MCF 10A (cell line): ENCODE results near the gene PARP8. TPM values are rescaled to one million over a fixed set of nuclear protein-coding genes. Genes with fewer than 3 reads are reported as not detected.
"Not testable (repeated sequence)": the region's sequence is repeated elsewhere in the genome, so short reads cannot be mapped to it uniquely, and the experiment has no call there.

Experiments
- BruUV-seq: library from RNA; stranded (reverse); fragments of 400-500 nt; replicated peaks from 2 replicates; lab custom pipeline; 2021; lab: Mats Ljungman, UMichigan
- CTCF ChIA-PET: fragments of 300-600 bp; sonication (Branson Sonifier 250); formaldehyde crosslinking; extraction: SDS; loops from one replicate; lab custom pipeline; 2021; ENCODE audit warnings: antibody characterized with exemption, inconsistent platforms; lab: Yijun Ruan, JAX
- POLR2A ChIA-PET: fragments of 300-600, 350-650 bp; sonication (Branson Sonifier 250); formaldehyde crosslinking; extraction: SDS; loops from one replicate; lab custom pipeline; 2020; ENCODE audit warnings: antibody characterized with exemption, inconsistent platforms; lab: Yijun Ruan, JAX
- DNase-seq: peaks from one replicate; pipeline ENCODE4 v3.0.0-alpha.2; 2018; ENCODE audit not compliant: unreplicated experiment
- H3K27ac Mint-ChIP-seq: one replicate; pipeline ENCODE4 v1.8.0; 2022; ENCODE audit warnings: mild to moderate bottlenecking, low read depth, mixed read lengths; ENCODE audit not compliant: unreplicated experiment
- H3K27me3 Mint-ChIP-seq: one replicate; pipeline ENCODE4 v1.8.0; 2022; ENCODE audit warnings: mixed read lengths; ENCODE audit not compliant: insufficient read depth, unreplicated experiment
- H3K36me3 Mint-ChIP-seq: one replicate; pipeline ENCODE4 v1.8.0; 2022; ENCODE audit warnings: mild to moderate bottlenecking, moderate library complexity, mixed read lengths; ENCODE audit not compliant: insufficient read depth, unreplicated experiment
- H3K4me1 Mint-ChIP-seq: one replicate; pipeline ENCODE4 v1.8.0; 2022; ENCODE audit warnings: mixed read lengths; ENCODE audit not compliant: insufficient read depth, unreplicated experiment
- H3K4me3 Mint-ChIP-seq: one replicate; pipeline ENCODE4 v1.8.0; 2022; ENCODE audit warnings: mild to moderate bottlenecking, moderate library complexity, mixed read lengths; ENCODE audit not compliant: unreplicated experiment
- H3K9me3 Mint-ChIP-seq: one replicate; pipeline ENCODE4 v1.8.0; 2022; ENCODE audit warnings: mixed read lengths; ENCODE audit not compliant: unreplicated experiment
- intact Hi-C: fragments of 100-400 bp; cut with micrococcal nuclease; formaldehyde crosslinking; loops from 2 replicates; pipeline ENCODE4 v1.14.1; 2022
- total RNA-seq: library from RNA; stranded (reverse); gene quantifications from 2 replicates; pipeline ENCODE4 v1.2.3, GENCODE V29; 2022
- TF ChIP-seq, protein P1 (sequence below): fragments of 200-600 bp; IDR thresholded peaks from one replicate; pipeline ENCODE4 v1.8.0; 2022; ENCODE audit warnings: antibody characterized with exemption, mild to moderate bottlenecking; ENCODE audit not compliant: unreplicated experiment

The PARP8 gene
- total RNA-seq, 1 experiment from 2014 or later = 31.2 TPM

GRCh38 chr5:50665091-50665490, 1.3 kb upstream of the PARP8 start:
- BruUV-seq = no TSS peak
- intact Hi-C loops = no loop called here
- no peaks in the 10 kb centered on the region for H3K9me3 Mint-ChIP-seq
- TF ChIP-seq, protein P1, sequence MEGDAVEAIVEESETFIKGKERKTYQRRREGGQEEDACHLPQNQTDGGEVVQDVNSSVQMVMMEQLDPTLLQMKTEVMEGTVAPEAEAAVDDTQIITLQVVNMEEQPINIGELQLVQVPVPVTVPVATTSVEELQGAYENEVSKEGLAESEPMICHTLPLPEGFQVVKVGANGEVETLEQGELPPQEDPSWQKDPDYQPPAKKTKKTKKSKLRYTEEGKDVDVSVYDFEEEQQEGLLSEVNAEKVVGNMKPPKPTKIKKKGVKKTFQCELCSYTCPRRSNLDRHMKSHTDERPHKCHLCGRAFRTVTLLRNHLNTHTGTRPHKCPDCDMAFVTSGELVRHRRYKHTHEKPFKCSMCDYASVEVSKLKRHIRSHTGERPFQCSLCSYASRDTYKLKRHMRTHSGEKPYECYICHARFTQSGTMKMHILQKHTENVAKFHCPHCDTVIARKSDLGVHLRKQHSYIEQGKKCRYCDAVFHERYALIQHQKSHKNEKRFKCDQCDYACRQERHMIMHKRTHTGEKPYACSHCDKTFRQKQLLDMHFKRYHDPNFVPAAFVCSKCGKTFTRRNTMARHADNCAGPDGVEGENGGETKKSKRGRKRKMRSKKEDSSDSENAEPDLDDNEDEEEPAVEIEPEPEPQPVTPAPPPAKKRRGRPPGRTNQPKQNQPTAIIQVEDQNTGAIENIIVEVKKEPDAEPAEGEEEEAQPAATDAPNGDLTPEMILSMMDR = no peak
- no peak overlapping the region for H3K27ac Mint-ChIP-seq
- DNase-seq = no peak
- no peaks in the 10 kb centered on the region for H3K36me3 Mint-ChIP-seq
- no peak overlapping the region for H3K4me3 Mint-ChIP-seq
- ChIA-PET POLR2A (interaction anchor here (0.9 kb wide), 1 partner anchor 17 kb away, joined by 4 read pairs; no protein-coding TSS in a partner anchor), CTCF (no interaction called here)
- H3K27me3 Mint-ChIP-seq = no peaks in the 10 kb centered on the region
- no peaks in the 10 kb centered on the region for H3K4me1 Mint-ChIP-seq

- BruUV-seq, H3K9me3 Mint-ChIP-seq, H3K4me1 Mint-ChIP-seq, DNase-seq, H3K36me3 Mint-ChIP-seq, H3K27me3 Mint-ChIP-seq, intact Hi-C loops, CTCF ChIA-PET: not testable (repeated sequence)
- Mint-ChIP-seq H3K4me3 (peak overlapping the region; percentile 88), H3K27ac (peak overlapping the region; percentile 99)
- POLR2A ChIA-PET = interaction anchor here (0.9 to 2.3 kb wide), 4 partner anchors 10 to 61 kb away, joined by 3 to 12 read pairs (median 5); no protein-coding TSS in a partner anchor
These were observed 655 bp upstream of the PARP8 start for GRCh38 chr5:50665761-50666202.

DNA sequence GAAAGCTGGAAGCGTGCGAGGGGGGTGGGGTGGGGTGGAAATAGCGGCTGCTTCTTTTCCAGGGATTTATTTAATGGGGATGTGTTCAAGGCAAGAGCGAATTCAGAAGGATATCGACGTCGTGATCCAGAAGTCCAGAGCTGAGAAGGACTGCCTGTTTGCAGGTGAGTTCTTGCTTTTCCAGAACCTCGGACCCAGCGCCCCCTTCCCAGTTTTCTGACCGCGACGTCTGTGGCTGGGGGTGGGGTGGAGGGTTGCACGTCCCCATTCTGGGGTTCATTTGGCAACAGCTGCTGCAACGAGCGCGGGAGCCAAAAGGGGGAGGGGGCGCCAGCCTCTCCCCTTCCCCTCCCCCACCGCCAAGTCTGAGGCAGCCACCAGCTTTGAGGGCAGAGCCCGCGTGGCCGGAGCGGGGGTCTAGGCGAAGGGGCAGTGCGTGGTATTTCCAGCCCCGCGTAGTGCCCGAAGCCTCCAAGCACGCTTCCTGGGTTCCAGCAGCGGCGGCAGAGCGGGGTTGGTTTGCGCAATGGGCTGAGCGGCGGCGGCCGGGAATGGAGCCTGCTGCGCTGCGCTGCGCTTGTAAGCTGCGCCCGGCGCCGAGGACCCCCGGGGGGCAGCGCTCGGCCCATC, 701 bp downstream of the PARP8 start:
- peak overlapping the region; percentile 99 for H3K27ac Mint-ChIP-seq
- peak; percentile 60 for DNase-seq
- BruUV-seq = TSS peak; percentile 63
- no peaks in the 10 kb centered on the region for H3K36me3 Mint-ChIP-seq
- ChIA-PET POLR2A (interaction anchor here (0.6 to 2.3 kb wide), 14 partner anchors 9 to 323 kb away, joined by 3 to 12 read pairs (median 3); partner anchors contain the start of gene EMB), CTCF (interaction anchor here (0.6 to 1.8 kb wide), 8 partner anchors 72 to 225 kb away, joined by 3 to 7 read pairs (median 4); no protein-coding TSS in a partner anchor)
- H3K4me1 Mint-ChIP-seq = no peaks in the 10 kb centered on the region
- TF ChIP-seq, protein P1 = no peak
- no peaks in the 10 kb centered on the region for H3K27me3 Mint-ChIP-seq
- H3K4me3 Mint-ChIP-seq = peak overlapping the region; percentile 88
- no peaks in the 10 kb centered on the region for H3K9me3 Mint-ChIP-seq
- intact Hi-C loops = no loop called here

GRCh38 chr5:50667653-50668595, 1.5 kb downstream of the PARP8 start:
- Mint-ChIP-seq H3K4me3 (peak overlapping the region; percentile 88), H3K9me3 (no peaks in the 10 kb centered on the region), H3K27me3 (no peaks in the 10 kb centered on the region), H3K27ac (peak overlapping the region; percentile 99), H3K4me1 (no peaks in the 10 kb centered on the region), H3K36me3 (no peaks in the 10 kb centered on the region)
- ChIA-PET POLR2A (interaction anchor here (0.6 to 2.3 kb wide), 11 partner anchors 9 to 300 kb away, joined by 3 to 12 read pairs (median 3); partner anchors contain the start of gene EMB), CTCF (interaction anchor here (0.6 to 1.8 kb wide), 9 partner anchors 71 to 254 kb away, joined by 3 to 7 read pairs (median 4); no protein-coding TSS in a partner anchor)
- intact Hi-C loops = loop anchor here (1.0 kb wide), 1 partner anchor 83 kb away; no protein-coding TSS in a partner anchor
- TF ChIP-seq, protein P1 = no peak
- peak; percentile 64 for DNase-seq
- BruUV-seq = no TSS peak

DNA sequence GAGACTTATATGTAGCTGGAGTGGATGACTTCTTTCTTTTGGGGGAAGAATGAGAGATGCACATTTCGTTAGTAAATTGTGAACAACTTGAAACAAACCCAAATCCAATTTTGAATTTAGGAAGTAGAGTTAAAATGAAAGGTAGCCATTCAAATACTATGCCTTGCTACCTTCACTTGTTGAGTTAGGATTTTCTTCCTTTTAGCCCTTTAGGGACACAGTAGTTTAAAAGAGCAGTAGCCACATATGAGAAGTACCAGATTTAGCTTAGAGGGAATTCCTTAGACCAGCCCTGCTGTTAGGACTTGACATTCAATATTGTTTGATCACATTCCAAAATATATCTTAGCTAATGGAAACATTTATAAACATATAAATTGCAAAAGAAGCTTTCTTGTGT, 2.2 kb downstream of the PARP8 start:
- not testable (repeated sequence) for H3K27me3 Mint-ChIP-seq, H3K36me3 Mint-ChIP-seq, H3K4me1 Mint-ChIP-seq, H3K9me3 Mint-ChIP-seq, BruUV-seq, DNase-seq
- intact Hi-C loops = loop anchor here (1.0 kb wide), 1 partner anchor 83 kb away; no protein-coding TSS in a partner anchor
- ChIA-PET POLR2A (interaction anchor here (0.6 to 1.5 kb wide), 5 partner anchors 8 to 80 kb away, joined by 3 to 5 read pairs (median 4); no protein-coding TSS in a partner anchor), CTCF (interaction anchor here (0.7 to 1.3 kb wide), 3 partner anchors 77 to 255 kb away, joined by 3 to 5 read pairs (median 3); no protein-coding TSS in a partner anchor)
- H3K4me3 Mint-ChIP-seq = peak overlapping the region; percentile 88
- peak overlapping the region; percentile 99 for H3K27ac Mint-ChIP-seq
